ENCODE measurements around the gene GPR158.

DNA sequence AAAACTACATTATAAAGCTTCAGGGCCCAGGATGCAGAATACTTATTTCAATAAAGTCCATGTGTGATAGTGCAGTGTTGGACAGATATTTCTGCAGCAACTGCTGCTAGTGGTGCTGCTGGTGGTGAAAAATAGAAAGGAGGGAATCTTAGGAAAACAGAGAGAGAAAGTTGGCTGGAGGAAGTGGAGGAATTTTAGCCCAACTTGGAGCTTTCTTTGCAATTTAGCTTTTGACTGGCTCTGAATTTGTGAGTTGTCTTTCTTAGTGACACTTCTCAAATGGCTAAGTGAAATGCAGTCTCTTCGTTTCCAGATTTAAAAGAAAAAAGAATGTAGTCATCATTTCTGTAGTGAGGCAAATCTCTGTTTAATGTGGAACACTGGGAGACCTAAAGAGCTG is 45.4 kb downstream of the GPR158 start:
- TF ChIP-seq, protein P1, sequence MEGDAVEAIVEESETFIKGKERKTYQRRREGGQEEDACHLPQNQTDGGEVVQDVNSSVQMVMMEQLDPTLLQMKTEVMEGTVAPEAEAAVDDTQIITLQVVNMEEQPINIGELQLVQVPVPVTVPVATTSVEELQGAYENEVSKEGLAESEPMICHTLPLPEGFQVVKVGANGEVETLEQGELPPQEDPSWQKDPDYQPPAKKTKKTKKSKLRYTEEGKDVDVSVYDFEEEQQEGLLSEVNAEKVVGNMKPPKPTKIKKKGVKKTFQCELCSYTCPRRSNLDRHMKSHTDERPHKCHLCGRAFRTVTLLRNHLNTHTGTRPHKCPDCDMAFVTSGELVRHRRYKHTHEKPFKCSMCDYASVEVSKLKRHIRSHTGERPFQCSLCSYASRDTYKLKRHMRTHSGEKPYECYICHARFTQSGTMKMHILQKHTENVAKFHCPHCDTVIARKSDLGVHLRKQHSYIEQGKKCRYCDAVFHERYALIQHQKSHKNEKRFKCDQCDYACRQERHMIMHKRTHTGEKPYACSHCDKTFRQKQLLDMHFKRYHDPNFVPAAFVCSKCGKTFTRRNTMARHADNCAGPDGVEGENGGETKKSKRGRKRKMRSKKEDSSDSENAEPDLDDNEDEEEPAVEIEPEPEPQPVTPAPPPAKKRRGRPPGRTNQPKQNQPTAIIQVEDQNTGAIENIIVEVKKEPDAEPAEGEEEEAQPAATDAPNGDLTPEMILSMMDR (IDR thresholded peaks at IDR 0.05; ENCODE audit: borderline replicate concordance, extremely low read depth, low read length, poor library complexity, severe bottlenecking), result no peak
- no peak for TF ChIP-seq EZH2 (IDR thresholded peaks at IDR 0.05; ENCODE audit: borderline replicate concordance, low read depth, low read length, severe bottlenecking)
